HG03521 (cell line): ENCODE data around the gene HFE.
"Not testable (repeated sequence)": the region's sequence is repeated elsewhere in the genome, so short reads cannot be mapped to it uniquely, and the experiment has no call there.

Experiments used
- ATAC-seq: cut with Tn5 transposase; IDR thresholded peaks from one replicate; pipeline ENCODE4 v1.9.1; 2021; ENCODE audit warnings: mild to moderate bottlenecking, moderate library complexity; ENCODE audit not compliant: unreplicated experiment

HFE gene, protein sequence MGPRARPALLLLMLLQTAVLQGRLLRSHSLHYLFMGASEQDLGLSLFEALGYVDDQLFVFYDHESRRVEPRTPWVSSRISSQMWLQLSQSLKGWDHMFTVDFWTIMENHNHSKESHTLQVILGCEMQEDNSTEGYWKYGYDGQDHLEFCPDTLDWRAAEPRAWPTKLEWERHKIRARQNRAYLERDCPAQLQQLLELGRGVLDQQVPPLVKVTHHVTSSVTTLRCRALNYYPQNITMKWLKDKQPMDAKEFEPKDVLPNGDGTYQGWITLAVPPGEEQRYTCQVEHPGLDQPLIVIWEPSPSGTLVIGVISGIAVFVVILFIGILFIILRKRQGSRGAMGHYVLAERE

DNA sequence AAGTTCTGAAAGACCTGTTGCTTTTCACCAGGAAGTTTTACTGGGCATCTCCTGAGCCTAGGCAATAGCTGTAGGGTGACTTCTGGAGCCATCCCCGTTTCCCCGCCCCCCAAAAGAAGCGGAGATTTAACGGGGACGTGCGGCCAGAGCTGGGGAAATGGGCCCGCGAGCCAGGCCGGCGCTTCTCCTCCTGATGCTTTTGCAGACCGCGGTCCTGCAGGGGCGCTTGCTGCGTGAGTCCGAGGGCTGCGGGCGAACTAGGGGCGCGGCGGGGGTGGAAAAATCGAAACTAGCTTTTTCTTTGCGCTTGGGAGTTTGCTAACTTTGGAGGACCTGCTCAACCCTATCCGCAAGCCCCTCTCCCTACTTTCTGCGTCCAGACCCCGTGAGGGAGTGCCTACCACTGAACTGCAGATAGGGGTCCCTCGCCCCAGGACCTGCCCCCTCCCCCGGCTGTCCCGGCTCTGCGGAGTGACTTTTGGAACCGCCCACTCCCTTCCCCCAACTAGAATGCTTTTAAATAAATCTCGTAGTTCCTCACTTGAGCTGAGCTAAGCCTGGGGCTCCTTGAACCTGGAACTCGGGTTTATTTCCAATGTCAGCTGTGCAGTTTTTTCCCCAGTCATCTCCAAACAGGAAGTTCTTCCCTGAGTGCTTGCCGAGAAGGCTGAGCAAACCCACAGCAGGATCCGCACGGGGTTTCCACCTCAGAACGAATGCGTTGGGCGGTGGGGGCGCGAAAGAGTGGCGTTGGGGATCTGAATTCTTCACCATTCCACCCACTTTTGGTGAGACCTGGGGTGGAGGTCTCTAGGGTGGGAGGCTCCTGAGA is at the start of gene HFE:
TSS of gene HFE (plus strand) at position 146 of the 832 bp plus-strand sequence. CDS start at position 158, 12 bp downstream.
- ATAC-seq, result no peak

- no peak for ATAC-seq
These were observed 45.3 kb upstream of the HFE start for GRCh38 chr6:26041946-26042345.

DNA sequence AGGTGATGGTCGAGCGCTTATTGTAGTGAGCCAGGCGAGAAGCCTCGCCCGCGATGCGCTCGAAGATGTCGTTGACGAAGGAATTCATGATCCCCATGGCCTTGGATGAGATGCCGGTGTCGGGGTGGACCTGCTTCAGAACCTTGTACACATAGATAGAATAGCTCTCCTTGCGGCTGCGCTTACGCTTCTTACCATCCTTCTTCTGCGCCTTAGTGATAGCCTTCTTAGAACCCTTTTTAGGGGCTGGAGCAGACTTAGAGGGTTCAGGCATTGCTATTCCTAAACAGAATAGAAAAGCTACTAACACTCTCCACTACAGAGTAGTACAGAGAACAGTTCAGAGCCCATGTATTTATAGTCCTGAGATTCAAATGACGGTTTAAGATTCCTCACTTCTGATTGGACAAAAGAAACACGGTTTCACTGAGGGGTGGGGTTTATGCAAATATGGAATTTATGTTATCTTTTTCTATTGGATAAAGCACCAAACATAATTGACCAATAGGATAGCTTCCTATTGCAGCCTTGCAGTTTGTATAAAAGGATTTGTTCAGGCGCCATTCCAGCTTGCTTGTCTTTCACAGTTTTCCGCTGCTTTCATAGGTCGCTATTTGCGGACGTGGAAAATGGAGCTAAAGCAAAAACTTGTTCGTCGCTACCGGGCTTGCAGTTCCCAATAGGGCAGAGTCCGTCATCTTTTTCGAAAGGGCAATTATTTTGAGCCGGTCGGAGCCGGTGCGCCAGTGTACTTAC is 43.7 kb upstream of the HFE start:
- peak; percentile 49 for ATAC-seq

- ATAC-seq, result peak; percentile 31
These were observed 42.8 kb upstream of the HFE start for GRCh38 chr6:26044140-26045064.

DNA sequence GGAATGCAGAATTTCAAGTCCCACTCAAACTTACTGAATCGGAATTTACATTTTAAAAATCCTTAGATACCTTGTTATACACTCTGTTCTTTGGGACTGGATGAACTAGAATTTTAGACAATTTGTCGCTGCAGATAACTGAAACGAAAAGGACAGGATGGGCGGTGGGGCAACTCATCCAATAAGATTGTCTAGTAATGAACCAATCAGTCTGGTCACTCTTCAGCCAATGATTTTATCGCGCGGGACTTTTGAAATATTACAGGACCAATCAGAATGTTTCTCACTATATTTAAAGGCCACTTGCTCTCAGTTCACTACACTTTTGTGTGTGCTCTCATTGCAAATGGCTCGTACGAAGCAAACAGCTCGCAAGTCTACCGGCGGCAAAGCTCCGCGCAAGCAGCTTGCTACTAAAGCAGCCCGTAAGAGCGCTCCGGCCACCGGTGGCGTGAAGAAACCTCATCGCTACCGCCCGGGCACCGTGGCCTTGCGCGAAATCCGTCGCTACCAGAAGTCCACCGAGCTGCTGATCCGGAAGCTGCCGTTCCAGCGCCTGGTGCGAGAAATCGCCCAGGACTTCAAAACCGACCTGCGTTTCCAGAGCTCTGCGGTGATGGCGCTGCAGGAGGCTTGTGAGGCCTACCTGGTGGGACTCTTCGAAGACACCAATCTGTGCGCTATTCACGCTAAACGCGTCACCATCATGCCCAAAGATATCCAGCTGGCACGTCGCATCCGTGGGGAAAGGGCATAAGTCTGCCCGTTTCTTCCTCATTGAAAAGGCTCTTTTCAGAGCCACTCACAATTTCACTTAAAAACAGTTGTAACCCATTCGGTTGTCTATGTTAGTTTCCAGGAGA is 41.9 kb upstream of the HFE start:
- ATAC-seq, result peak; percentile 39

DNA sequence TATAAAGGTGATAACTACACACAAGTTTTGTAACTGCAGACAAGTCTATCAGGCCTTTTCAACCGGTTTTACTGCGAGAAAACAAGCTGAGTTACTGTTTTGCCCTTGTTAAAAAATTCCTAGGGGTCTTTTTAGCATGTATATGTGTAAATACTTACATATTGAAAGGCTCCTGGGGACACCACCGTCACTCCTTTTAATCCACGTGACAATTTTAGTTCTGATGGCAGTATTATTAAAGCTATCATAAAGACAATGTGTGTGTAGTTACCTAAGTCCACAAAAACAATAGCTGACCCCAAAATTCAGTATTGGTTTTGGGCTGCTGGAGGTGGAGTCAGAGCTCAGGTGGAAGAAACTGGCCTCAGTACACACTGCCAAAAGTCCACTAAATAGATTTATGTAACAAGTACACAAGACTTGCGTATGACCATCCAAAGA is 41.3 kb upstream of the HFE start:
- no peak for ATAC-seq

- not testable (repeated sequence) for ATAC-seq
These were observed 39.9 kb upstream of the HFE start for GRCh38 chr6:26047329-26047728.

- ATAC-seq, result no peak
These were observed 38.6 kb upstream of the HFE start for GRCh38 chr6:26048590-26048989.

- no peak for ATAC-seq
These were observed 35.4 kb upstream of the HFE start for GRCh38 chr6:26051665-26052310.

DNA sequence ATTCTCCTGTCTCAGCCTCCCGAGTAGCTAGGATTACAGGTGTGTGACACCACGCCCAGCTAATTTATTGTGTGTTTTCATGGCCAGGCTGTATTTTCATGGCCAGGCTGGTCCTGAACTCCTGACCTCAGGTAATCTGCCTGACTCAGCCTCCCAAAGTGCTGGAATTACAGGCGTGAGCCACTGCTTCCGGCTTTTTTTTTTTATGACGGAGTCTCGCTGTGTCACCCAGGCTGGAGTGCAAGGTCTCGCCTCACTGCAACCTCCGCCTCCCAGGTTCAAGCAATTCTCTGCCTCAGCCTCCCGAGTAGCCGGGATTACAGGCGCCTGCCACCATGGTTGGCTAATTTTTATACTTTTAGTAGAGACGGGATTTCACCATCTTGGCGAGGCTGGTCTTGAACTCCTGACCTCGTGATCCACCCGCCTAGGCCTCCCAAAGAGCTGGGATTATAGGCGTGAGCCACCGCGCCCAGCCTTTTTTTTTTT is 34.4 kb upstream of the HFE start:
- ATAC-seq, result not testable (repeated sequence)

- no peak for ATAC-seq
These were observed 33.0 kb upstream of the HFE start for GRCh38 chr6:26053992-26054780.

DNA sequence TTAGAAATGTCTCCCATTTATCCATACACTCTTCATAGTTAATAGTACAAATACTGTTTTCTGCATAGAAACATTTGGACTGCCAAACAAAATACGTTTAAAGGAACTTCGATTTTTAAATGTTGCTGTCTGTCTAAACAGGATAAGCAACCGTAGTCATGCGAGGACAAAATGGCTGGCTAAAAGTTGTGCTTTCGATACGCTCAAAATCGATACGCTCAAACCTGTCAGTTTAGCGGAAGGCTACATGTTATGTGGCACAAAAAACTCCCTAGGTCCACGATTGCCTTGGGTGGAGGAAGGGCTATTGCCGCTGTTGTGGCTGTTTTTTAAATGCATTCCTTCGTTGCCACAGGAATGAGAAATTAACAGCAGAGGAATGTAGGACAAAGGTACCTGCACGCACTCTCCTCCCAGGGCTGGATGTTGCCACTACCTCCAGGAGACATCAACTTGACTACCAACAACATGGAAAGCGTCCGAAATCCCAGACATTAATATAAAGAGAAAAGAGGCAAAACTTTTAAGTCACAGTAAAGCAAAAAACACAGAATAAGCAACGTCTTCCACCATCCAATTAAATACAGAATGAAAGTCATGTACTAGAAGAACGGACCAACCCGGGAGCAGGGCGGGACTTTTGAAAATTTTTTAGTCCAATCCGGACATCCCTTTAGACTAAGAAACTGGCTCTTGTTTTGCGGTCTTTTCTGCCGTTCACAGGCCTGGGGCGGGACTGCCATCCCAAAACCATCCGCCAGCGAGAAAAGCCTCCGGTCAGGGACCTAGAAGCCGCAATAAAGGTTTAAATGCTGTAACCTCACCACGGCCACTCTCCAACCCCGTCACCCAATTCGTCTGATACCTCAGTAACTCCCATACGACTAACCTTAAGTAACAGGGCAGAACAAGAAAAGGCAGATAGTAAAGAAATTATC is 32.2 kb upstream of the HFE start:
- peak; percentile 56 for ATAC-seq

DNA sequence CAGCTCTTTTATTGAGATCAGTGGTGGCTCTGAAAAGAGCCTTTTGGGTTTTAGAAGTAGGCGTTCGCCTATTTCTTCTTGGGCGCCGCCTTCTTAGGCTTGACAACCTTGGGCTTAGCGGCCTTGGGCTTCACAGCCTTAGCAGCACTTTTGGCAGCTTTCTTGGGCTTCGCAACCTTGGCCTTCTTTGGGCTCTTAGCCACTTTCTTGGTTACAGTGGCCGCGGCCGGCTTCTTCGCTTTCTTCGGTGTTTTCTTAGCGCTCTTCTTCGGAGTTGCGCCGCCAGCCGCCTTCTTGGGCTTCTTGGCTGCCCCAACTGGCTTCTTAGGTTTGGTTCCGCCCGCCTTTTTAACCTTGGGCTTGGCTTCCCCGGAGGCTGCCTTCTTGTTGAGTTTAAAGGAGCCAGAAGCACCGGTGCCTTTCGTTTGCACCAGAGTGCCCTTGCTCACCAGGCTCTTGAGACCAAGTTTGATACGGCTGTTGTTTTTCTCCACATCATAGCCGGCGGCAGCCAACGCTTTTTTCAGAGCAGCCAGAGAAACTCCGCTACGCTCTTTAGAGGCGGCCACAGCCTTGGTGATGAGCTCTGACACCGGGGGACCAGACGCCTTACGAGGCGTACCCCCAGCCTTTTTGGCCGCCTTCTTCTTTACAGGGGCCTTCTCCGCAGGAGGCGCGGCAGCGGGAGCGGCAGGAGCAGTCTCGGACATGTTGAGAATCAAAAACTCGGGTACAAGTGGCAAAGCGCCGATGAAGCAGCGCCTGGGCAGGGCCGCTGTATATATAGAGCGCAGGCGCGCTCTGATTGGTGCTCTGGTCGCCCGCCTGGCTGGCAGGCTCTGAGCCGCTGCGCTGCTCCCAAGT is 31.3 kb upstream of the HFE start:
- ATAC-seq, result peak; percentile 67

DNA sequence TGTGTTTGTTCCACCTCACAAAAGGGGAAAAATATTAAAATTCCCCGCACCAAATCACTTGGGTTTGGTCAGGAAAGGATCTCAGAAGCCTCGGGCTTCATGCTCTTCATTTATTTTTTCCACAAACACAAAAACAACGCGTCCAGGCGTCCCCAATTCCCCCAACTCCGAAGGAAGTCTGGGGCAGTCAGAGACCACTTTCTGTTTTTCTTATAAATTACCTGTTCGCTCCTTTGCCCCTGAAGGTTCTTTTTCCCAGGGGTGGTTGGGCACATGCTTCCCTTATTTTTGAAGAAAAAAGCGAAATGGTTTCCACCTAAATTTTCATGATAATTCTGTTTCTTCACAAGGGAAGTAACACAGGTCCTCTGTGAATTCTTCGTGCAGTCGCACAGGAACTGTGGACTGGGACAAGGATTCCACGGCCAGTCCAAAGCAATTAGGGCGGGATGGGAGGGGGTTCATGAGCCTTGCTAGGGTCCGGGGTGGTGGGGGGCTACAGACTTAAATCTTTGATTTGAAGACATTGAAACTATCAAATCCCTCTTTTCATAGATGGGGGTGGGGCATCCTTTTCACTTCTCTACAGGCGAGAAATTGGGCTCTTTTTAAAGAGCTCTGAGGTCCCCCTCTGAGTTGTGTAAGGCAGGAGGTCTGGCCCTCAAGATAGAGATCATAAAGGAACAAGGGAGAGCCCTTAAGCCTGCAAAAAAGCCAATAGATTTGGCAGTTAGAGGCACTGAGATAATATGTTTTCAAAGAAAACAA is 30.5 kb upstream of the HFE start:
- ATAC-seq, result no peak

DNA sequence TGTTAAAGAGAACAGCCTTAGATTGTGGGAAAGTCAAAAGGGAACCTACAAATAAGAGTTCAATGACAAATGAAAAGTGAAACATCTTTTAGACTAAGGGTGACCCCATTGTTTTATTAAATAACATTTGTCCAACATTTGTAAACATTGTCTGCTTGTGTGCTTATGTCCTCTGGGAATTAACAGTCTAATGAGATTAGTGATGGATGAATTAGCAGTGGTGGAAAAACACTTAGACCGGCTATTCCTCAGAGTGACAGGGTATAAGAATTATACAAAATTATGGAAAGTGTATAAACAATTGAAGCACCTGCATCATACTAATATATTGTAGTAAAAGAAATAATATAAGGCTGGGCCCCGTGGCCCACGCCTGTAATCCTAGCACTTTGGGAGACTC is 29.3 kb upstream of the HFE start:
- no peak for ATAC-seq
